Stimulated activated CD4-positive, alpha-beta T cell treated with anti-CD3 and anti-CD28 coated beads, Interleukin-15, amount 100 ng/mL, for 24 hours (primary cell): ENCODE data around the gene CORO2B.
"Not testable (repeated sequence)": the region's sequence is repeated elsewhere in the genome, so short reads cannot be mapped to it uniquely, and the experiment has no call there.

Experiments used
- DNase-seq: peaks from one replicate; pipeline ENCODE4 v3.0.0-alpha.2; 2020

Gene CORO2B

GRCh38 chr15:68593341-68593740, 14.5 kb downstream of the CORO2B start:
- no peak for DNase-seq

GRCh38 chr15:68593828-68594532, 15.2 kb downstream of the CORO2B start:
- no peak for DNase-seq

GRCh38 chr15:68594533-68595259, 15.9 kb downstream of the CORO2B start:
- no peak for DNase-seq

GRCh38 chr15:68595260-68595564, 16.4 kb downstream of the CORO2B start:
- no peak for DNase-seq

- no peak for DNase-seq
Measured at GRCh38 chr15:68595761-68596160, 17.0 kb downstream of the CORO2B start.

GRCh38 chr15:68596691-68597090, 17.9 kb downstream of the CORO2B start:
- no peak for DNase-seq

- DNase-seq: no peak
Measured at GRCh38 chr15:68597581-68597980, 18.8 kb downstream of the CORO2B start.

- DNase-seq: no peak
Measured at GRCh38 chr15:68598171-68599152, 19.7 kb downstream of the CORO2B start.

- no peak for DNase-seq
Measured at GRCh38 chr15:68599153-68599545, 20.4 kb downstream of the CORO2B start.

- no peak for DNase-seq
Measured at GRCh38 chr15:68599560-68600071, 20.8 kb downstream of the CORO2B start.

- DNase-seq: no peak
Measured at GRCh38 chr15:68601206-68602197, 22.7 kb downstream of the CORO2B start.

GRCh38 chr15:68602459-68603215, 23.8 kb downstream of the CORO2B start:
- DNase-seq: no peak

- no peak for DNase-seq
Measured at GRCh38 chr15:68603216-68603595, 24.4 kb downstream of the CORO2B start.

GRCh38 chr15:68603951-68604350, 25.2 kb downstream of the CORO2B start:
- no peak for DNase-seq

GRCh38 chr15:68604840-68605478, 26.2 kb downstream of the CORO2B start:
- not testable (repeated sequence) for DNase-seq

- DNase-seq: no peak
Measured at GRCh38 chr15:68606375-68606774, 27.6 kb downstream of the CORO2B start.

- DNase-seq: no peak
Measured at GRCh38 chr15:68608206-68608843, 29.5 kb downstream of the CORO2B start.

GRCh38 chr15:68608844-68609232, 30.0 kb downstream of the CORO2B start:
- no peak for DNase-seq

- no peak for DNase-seq
Measured at GRCh38 chr15:68609629-68610028, 30.8 kb downstream of the CORO2B start.

GRCh38 chr15:68610825-68611224, 32.0 kb downstream of the CORO2B start:
- no peak for DNase-seq
